Measurements from ENCODE around the gene FRMPD4. TPM values are rescaled to one million over a fixed set of nuclear protein-coding genes. Genes with fewer than 3 reads are reported as not detected.

The FRMPD4 gene
- total RNA-seq, 3 donors from 2014 or later (not counting 1 experiment from before 2014, with no cell fraction given) = not detected

- Histone ChIP-seq H3K4me1 (ENCODE audit: control insufficient read depth, insufficient read depth, low read length) (no peaks in the 10 kb centered on the region), H3K27ac (ENCODE audit: low read length) (no peak overlapping the region), H3K27me3 (ENCODE audit: control insufficient read depth, insufficient read depth, low read length) (no peaks in the 10 kb centered on the region), H3K4me3 (ENCODE audit: low read length) (no peak overlapping the region), H3K9me3 (ENCODE audit: control insufficient read depth, insufficient read depth, low read length) (no peaks in the 10 kb centered on the region), H3K36me3 (ENCODE audit: control insufficient read depth, insufficient read depth, low read length) (no peaks in the 10 kb centered on the region)
- H3K36me3 Mint-ChIP-seq = no peaks in the 10 kb centered on the region
- H3K27ac Mint-ChIP-seq = no peak overlapping the region
- H3K27me3 Mint-ChIP-seq (ENCODE audit: low read depth in 2 of 2) = no peaks in the 10 kb centered on the region
- no peaks in the 10 kb centered on the region for H3K4me1 Mint-ChIP-seq
- intact Hi-C loops (cut with micrococcal nuclease) = no loop called here
- no peak for ATAC-seq
- no peak overlapping the region for H3K4me3 Mint-ChIP-seq
- no peak for DNase-seq
- no peak for TF ChIP-seq CTCF (IDR thresholded peaks at IDR 0.05)
- peaks cover 2% of the 10 kb centered on the region in 2 donors for H3K9me3 Mint-ChIP-seq
- WGBS (ENCODE audit: insufficient coverage) = 57% methylated on average over 2 of the region's 3 CpGs
Observed at GRCh38 chrX:12370497-12370986, 232.3 kb downstream of the FRMPD4 start.

- Histone ChIP-seq H3K27ac (ENCODE audit: low read length) (no peak overlapping the region), H3K9me3 (ENCODE audit: control insufficient read depth, insufficient read depth, low read length) (no peaks in the 10 kb centered on the region), H3K36me3 (ENCODE audit: control insufficient read depth, insufficient read depth, low read length) (no peaks in the 10 kb centered on the region), H3K27me3 (ENCODE audit: control insufficient read depth, insufficient read depth, low read length) (no peaks in the 10 kb centered on the region), H3K4me1 (ENCODE audit: control insufficient read depth, insufficient read depth, low read length) (no peaks in the 10 kb centered on the region), H3K4me3 (ENCODE audit: low read length) (no peak overlapping the region)
- Mint-ChIP-seq H3K27me3 (ENCODE audit: low read depth in 2 of 2) (no peaks in the 10 kb centered on the region), H3K27ac (no peak overlapping the region), H3K9me3 (peaks cover 0 to 2% of the 10 kb centered on the region in 2 donors), H3K4me3 (no peak overlapping the region), H3K4me1 (no peaks in the 10 kb centered on the region), H3K36me3 (no peaks in the 10 kb centered on the region)
- no peak for ATAC-seq
- TF ChIP-seq CTCF (IDR thresholded peaks at IDR 0.05) = no peak
- intact Hi-C loops (cut with micrococcal nuclease) = no loop called here
- 84% methylated on average over 6 of the region's 6 CpGs for WGBS (ENCODE audit: insufficient coverage)
- DNase-seq = no peak
Observed at GRCh38 chrX:12372111-12372510, 233.8 kb downstream of the FRMPD4 start.

GRCh38 chrX:12374286-12374685, 236.0 kb downstream of the FRMPD4 start:
- no peaks in the 10 kb centered on the region for H3K9me3 ChIP-seq (ENCODE audit: control insufficient read depth, insufficient read depth, low read length)
- no peaks in the 10 kb centered on the region for H3K27me3 Mint-ChIP-seq (ENCODE audit: low read depth in 2 of 2)
- WGBS (ENCODE audit: insufficient coverage) = 97% methylated on average over 5 of the region's 6 CpGs
- no peaks in the 10 kb centered on the region for H3K4me1 Mint-ChIP-seq
- H3K9me3 Mint-ChIP-seq = no peaks in the 10 kb centered on the region
- no peaks in the 10 kb centered on the region for H3K4me1 ChIP-seq (ENCODE audit: control insufficient read depth, insufficient read depth, low read length)
- no peak overlapping the region for H3K27ac ChIP-seq (ENCODE audit: low read length)
- no peaks in the 10 kb centered on the region for H3K36me3 Mint-ChIP-seq
- no peak for TF ChIP-seq CTCF (IDR thresholded peaks at IDR 0.05)
- H3K36me3 ChIP-seq (ENCODE audit: control insufficient read depth, insufficient read depth, low read length) = no peaks in the 10 kb centered on the region
- H3K27me3 ChIP-seq (ENCODE audit: control insufficient read depth, insufficient read depth, low read length) = no peaks in the 10 kb centered on the region
- H3K4me3 Mint-ChIP-seq = no peak overlapping the region
- ATAC-seq = no peak
- no peak for DNase-seq
- intact Hi-C loops (cut with micrococcal nuclease) = no loop called here
- no peak overlapping the region for H3K4me3 ChIP-seq (ENCODE audit: low read length)
- H3K27ac Mint-ChIP-seq = no peak overlapping the region

GRCh38 chrX:12378253-12378652, 240.0 kb downstream of the FRMPD4 start:
- no peak overlapping the region for H3K4me3 Mint-ChIP-seq
- H3K9me3 Mint-ChIP-seq = no peaks in the 10 kb centered on the region
- H3K27me3 Mint-ChIP-seq (ENCODE audit: low read depth in 2 of 2) = no peaks in the 10 kb centered on the region
- no peak for ATAC-seq
- no peak for TF ChIP-seq CTCF (IDR thresholded peaks at IDR 0.05)
- Histone ChIP-seq H3K4me3 (ENCODE audit: low read length) (no peak overlapping the region), H3K27me3 (ENCODE audit: control insufficient read depth, insufficient read depth, low read length) (no peaks in the 10 kb centered on the region), H3K4me1 (ENCODE audit: control insufficient read depth, insufficient read depth, low read length) (no peaks in the 10 kb centered on the region), H3K27ac (ENCODE audit: low read length) (no peak overlapping the region), H3K36me3 (ENCODE audit: control insufficient read depth, insufficient read depth, low read length) (no peaks in the 10 kb centered on the region), H3K9me3 (ENCODE audit: control insufficient read depth, insufficient read depth, low read length) (no peaks in the 10 kb centered on the region)
- H3K4me1 Mint-ChIP-seq = no peaks in the 10 kb centered on the region
- intact Hi-C loops (cut with micrococcal nuclease) = no loop called here
- DNase-seq = no peak
- no peaks in the 10 kb centered on the region for H3K36me3 Mint-ChIP-seq
- no peak overlapping the region for H3K27ac Mint-ChIP-seq
- WGBS (ENCODE audit: insufficient coverage) = 94% methylated on average over 7 of the region's 7 CpGs
